ENCODE results near the gene TNIP3.

Gene TNIP3

GRCh38 chr4:121199742-121200561 lies 35.8 kb upstream of the TNIP3 start:
- Histone ChIP-seq H3K27ac (no peak overlapping the region), H3K27me3 (no peaks in the 10 kb centered on the region), H3K36me3 (no peaks in the 10 kb centered on the region), H3K4me1 (ENCODE audit: control insufficient read depth in 1 of 2, insufficient read depth in 1 of 2, low read depth in 1 of 2, low read length in 1 of 2) (no peaks in the 10 kb centered on the region), H3K9me3 (no peaks in the 10 kb centered on the region), H3K4me3 (ENCODE audit: low read depth in 1 of 2, low read length in 1 of 2) (no peak overlapping the region)
- no peak for TF ChIP-seq CTCF (IDR thresholded peaks at IDR 0.05)

- H3K27me3 ChIP-seq, result no peaks in the 10 kb centered on the region
- H3K4me3 ChIP-seq (ENCODE audit: low read depth in 1 of 2, low read length in 1 of 2), result no peak overlapping the region
- TF ChIP-seq CTCF (IDR thresholded peaks at IDR 0.05), result no peak
- H3K27ac ChIP-seq, result no peak overlapping the region
- no peaks in the 10 kb centered on the region for H3K36me3 ChIP-seq
- H3K9me3 ChIP-seq, result no peaks in the 10 kb centered on the region
- H3K4me1 ChIP-seq (ENCODE audit: control insufficient read depth in 1 of 2, insufficient read depth in 1 of 2, low read depth in 1 of 2, low read length in 1 of 2), result no peaks in the 10 kb centered on the region
These were observed 34.1 kb upstream of the TNIP3 start for GRCh38 chr4:121198251-121198650.

GRCh38 chr4:121195649-121196048 lies 31.5 kb upstream of the TNIP3 start:
- H3K4me1 ChIP-seq (ENCODE audit: control insufficient read depth in 1 of 2, insufficient read depth in 1 of 2, low read depth in 1 of 2, low read length in 1 of 2), result no peaks in the 10 kb centered on the region

GRCh38 chr4:121192480-121192879 lies 28.4 kb upstream of the TNIP3 start:
- Histone ChIP-seq H3K27me3 (no peaks in the 10 kb centered on the region), H3K9me3 (no peaks in the 10 kb centered on the region), H3K4me3 (ENCODE audit: low read depth in 1 of 2, low read length in 1 of 2) (no peak overlapping the region), H3K4me1 (ENCODE audit: control insufficient read depth in 1 of 2, insufficient read depth in 1 of 2, low read depth in 1 of 2, low read length in 1 of 2) (no peaks in the 10 kb centered on the region), H3K36me3 (no peaks in the 10 kb centered on the region), H3K27ac (no peak overlapping the region)
- TF ChIP-seq CTCF (IDR thresholded peaks at IDR 0.05), result no peak

More at GRCh38 chr4:121195649-121196048, 31.5 kb upstream of the TNIP3 start:
- H3K27ac ChIP-seq, result no peak overlapping the region
- H3K4me3 ChIP-seq (ENCODE audit: low read depth in 1 of 2, low read length in 1 of 2), result no peak overlapping the region
- H3K36me3 ChIP-seq, result no peaks in the 10 kb centered on the region
- no peaks in the 10 kb centered on the region for H3K27me3 ChIP-seq
- no peaks in the 10 kb centered on the region for H3K9me3 ChIP-seq
- no peak for TF ChIP-seq CTCF (IDR thresholded peaks at IDR 0.05)

GRCh38 chr4:121192013-121192412 lies 27.9 kb upstream of the TNIP3 start:
- Histone ChIP-seq H3K36me3 (no peaks in the 10 kb centered on the region), H3K27ac (no peak overlapping the region), H3K27me3 (no peaks in the 10 kb centered on the region), H3K9me3 (no peaks in the 10 kb centered on the region), H3K4me3 (ENCODE audit: low read depth in 1 of 2, low read length in 1 of 2) (no peak overlapping the region), H3K4me1 (ENCODE audit: control insufficient read depth in 1 of 2, insufficient read depth in 1 of 2, low read depth in 1 of 2, low read length in 1 of 2) (no peaks in the 10 kb centered on the region)
- TF ChIP-seq CTCF (IDR thresholded peaks at IDR 0.05), result no peak
